NCI-H1417 treated with DMSO at 0.1 percent for 48 hours (cell line): Measurements from ENCODE around the gene CPD.
"Not testable (repeated sequence)": the region's sequence is repeated elsewhere in the genome, so short reads cannot be mapped to it uniquely, and the experiment has no call there.

Source experiments
- DNase-seq: peaks from one replicate; lab custom pipeline; 2025; lab: John Stamatoyannopoulos, UW

CPD gene

GRCh38 chr17:30388321-30389179, 9.8 kb downstream of the CPD start:
- no peak for DNase-seq

GRCh38 chr17:30389756-30390300, 11.1 kb downstream of the CPD start:
- DNase-seq, result no peak

GRCh38 chr17:30391534-30391933, 12.8 kb downstream of the CPD start:
- no peak for DNase-seq

- no peak for DNase-seq
Measured at GRCh38 chr17:30393491-30393890, 14.8 kb downstream of the CPD start.

- DNase-seq, result no peak
Measured at GRCh38 chr17:30393911-30394867, 15.5 kb downstream of the CPD start.

GRCh38 chr17:30395398-30396022, 16.8 kb downstream of the CPD start:
- DNase-seq, result no peak

- no peak for DNase-seq
Measured at GRCh38 chr17:30396129-30396528, 17.4 kb downstream of the CPD start.

GRCh38 chr17:30396612-30397011, 17.9 kb downstream of the CPD start:
- no peak for DNase-seq

- no peak for DNase-seq
Measured at GRCh38 chr17:30398328-30399041, 19.8 kb downstream of the CPD start.

- no peak for DNase-seq
Measured at GRCh38 chr17:30401097-30401496, 22.4 kb downstream of the CPD start.

- no peak for DNase-seq
Measured at GRCh38 chr17:30405161-30405560, 26.4 kb downstream of the CPD start.

- DNase-seq, result not testable (repeated sequence)
Measured at GRCh38 chr17:30410627-30411026, 31.9 kb downstream of the CPD start.

GRCh38 chr17:30412008-30412496, 33.3 kb downstream of the CPD start:
- not testable (repeated sequence) for DNase-seq

- no peak for DNase-seq
Measured at GRCh38 chr17:30413109-30413508, 34.4 kb downstream of the CPD start.

GRCh38 chr17:30414486-30414885, 35.8 kb downstream of the CPD start:
- no peak for DNase-seq

- no peak for DNase-seq
Measured at GRCh38 chr17:30415491-30415890, 36.8 kb downstream of the CPD start.

- DNase-seq, result not testable (repeated sequence)
Measured at GRCh38 chr17:30418070-30418469, 39.3 kb downstream of the CPD start.

- no peak for DNase-seq
Measured at GRCh38 chr17:30421592-30421991, 42.9 kb downstream of the CPD start.

- no peak for DNase-seq
Measured at GRCh38 chr17:30422171-30422570, 43.4 kb downstream of the CPD start.

GRCh38 chr17:30424471-30424870, 45.7 kb downstream of the CPD start:
- no peak for DNase-seq

GRCh38 chr17:30426292-30426691, 47.6 kb downstream of the CPD start:
- no peak for DNase-seq
